ENCODE results near the gene H3-3A. TPM values are rescaled to one million over a fixed set of nuclear protein-coding genes. Genes with fewer than 3 reads are reported as not detected.

The H3-3A gene
- total RNA-seq, 3 donors from 2014 or later (not counting 1 experiment from before 2014, with no cell fraction given), result 490 to 616 (median 522) TPM

DNA sequence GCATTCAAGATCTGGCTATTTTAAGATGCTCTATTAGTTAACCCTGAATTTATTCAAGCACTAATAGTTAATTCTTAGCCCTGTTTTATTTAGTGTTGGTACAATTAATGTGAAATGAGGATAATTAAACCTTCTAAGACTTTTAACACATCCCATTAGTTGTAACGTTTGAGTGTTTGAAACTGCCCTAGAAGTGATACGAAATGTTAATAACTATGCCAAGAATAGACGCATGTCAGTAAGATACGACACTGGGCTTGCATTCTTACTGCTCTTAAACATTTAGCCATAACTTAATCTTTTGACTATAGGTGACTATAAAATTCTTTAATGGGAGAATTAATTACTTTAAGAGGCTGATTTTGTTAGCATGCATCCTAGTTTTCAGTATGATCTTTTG is 9.8 kb downstream of the H3-3A start:
- WGBS (ENCODE audit: insufficient coverage), result 92% methylated on average over 3 of the region's 4 CpGs
- Histone ChIP-seq H3K9me3 (ENCODE audit: control insufficient read depth, insufficient read depth, low read length) (no peaks in the 10 kb centered on the region), H3K27ac (ENCODE audit: low read length) (no peak overlapping the region), H3K4me1 (ENCODE audit: control insufficient read depth, insufficient read depth, low read length) (peaks cover 9% of the 10 kb centered on the region), H3K36me3 (ENCODE audit: control insufficient read depth, insufficient read depth, low read length) (peaks cover 61% of the 10 kb centered on the region), H3K27me3 (ENCODE audit: control insufficient read depth, insufficient read depth, low read length) (no peaks in the 10 kb centered on the region), H3K4me3 (ENCODE audit: low read length) (no peak overlapping the region)
- DNase-seq (no peak), ATAC-seq (no peak)
- Mint-ChIP-seq H3K27me3 (ENCODE audit: low read depth in 2 of 2) (no peaks in the 10 kb centered on the region), H3K4me1 (peaks cover 42 to 46% of the 10 kb centered on the region in 2 donors), H3K27ac (peak overlapping the region; percentile 16 to 51), H3K4me3 (no peak overlapping the region), H3K9me3 (no peaks in the 10 kb centered on the region), H3K36me3 (peaks cover 32% of the 10 kb centered on the region)
- intact Hi-C loops (cut with micrococcal nuclease), result no loop called here
- TF ChIP-seq CTCF (IDR thresholded peaks at IDR 0.05), result no peak

GRCh38 chr1:226073184-226073950 is 10.9 kb downstream of the H3-3A start:
- DNase-seq (no peak), ATAC-seq (no peak)
- H3K36me3 Mint-ChIP-seq, result peaks cover 32% of the 10 kb centered on the region
- Histone ChIP-seq H3K4me3 (ENCODE audit: low read length) (no peak overlapping the region), H3K27ac (ENCODE audit: low read length) (no peak overlapping the region), H3K36me3 (ENCODE audit: control insufficient read depth, insufficient read depth, low read length) (peaks cover 53% of the 10 kb centered on the region), H3K9me3 (ENCODE audit: control insufficient read depth, insufficient read depth, low read length) (no peaks in the 10 kb centered on the region), H3K27me3 (ENCODE audit: control insufficient read depth, insufficient read depth, low read length) (no peaks in the 10 kb centered on the region), H3K4me1 (ENCODE audit: control insufficient read depth, insufficient read depth, low read length) (peaks cover 4% of the 10 kb centered on the region)
- H3K4me1 Mint-ChIP-seq, result peaks cover 31 to 36% of the 10 kb centered on the region in 2 donors
- no peak overlapping the region for H3K4me3 Mint-ChIP-seq
- TF ChIP-seq CTCF (IDR thresholded peaks at IDR 0.05), result no peak
- intact Hi-C loops (cut with micrococcal nuclease), result no loop called here
- H3K27ac Mint-ChIP-seq, result peak overlapping the region; percentile 51 to 73
- 65% methylated on average over 5 of the region's 6 CpGs for WGBS (ENCODE audit: insufficient coverage)
- H3K9me3 Mint-ChIP-seq, result no peaks in the 10 kb centered on the region
- no peaks in the 10 kb centered on the region for H3K27me3 Mint-ChIP-seq (ENCODE audit: low read depth in 2 of 2)

DNA sequence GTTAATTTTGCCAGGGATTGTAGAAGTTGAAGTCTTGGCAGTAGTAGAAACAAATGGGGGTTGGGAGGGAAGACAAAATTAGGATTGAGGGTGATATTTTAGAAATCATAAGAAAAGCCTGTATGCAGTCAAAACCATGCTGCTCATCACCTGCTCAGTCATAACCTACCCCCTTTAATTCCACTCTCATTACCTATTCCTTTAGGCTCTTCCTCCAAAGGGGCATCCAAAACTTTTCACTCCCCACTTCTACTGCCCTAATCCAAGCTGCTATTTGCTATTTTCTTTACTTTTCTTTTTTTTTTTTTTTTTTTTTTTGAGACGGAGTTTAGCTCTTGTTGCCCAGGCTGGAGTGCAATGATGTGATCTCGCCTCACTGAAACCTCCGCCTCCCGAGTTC is 11.5 kb downstream of the H3-3A start:
- H3K27ac ChIP-seq (ENCODE audit: low read length), result no peak overlapping the region
- no peaks in the 10 kb centered on the region for H3K9me3 ChIP-seq (ENCODE audit: control insufficient read depth, insufficient read depth, low read length)
- peak in 1 of 3 donors; percentile 17 for ATAC-seq
- no peak overlapping the region for H3K4me3 ChIP-seq (ENCODE audit: low read length)
- peaks cover 26% of the 10 kb centered on the region for H3K36me3 Mint-ChIP-seq
- H3K9me3 Mint-ChIP-seq, result no peaks in the 10 kb centered on the region
- H3K27me3 ChIP-seq (ENCODE audit: control insufficient read depth, insufficient read depth, low read length), result no peaks in the 10 kb centered on the region
- no peak for TF ChIP-seq CTCF (IDR thresholded peaks at IDR 0.05)
- no peak for DNase-seq
- peaks cover 25 to 30% of the 10 kb centered on the region in 2 donors for H3K4me1 Mint-ChIP-seq
- WGBS (ENCODE audit: insufficient coverage), result 91% methylated on average over 4 of the region's 4 CpGs
- peak overlapping the region; percentile 7 for H3K4me3 Mint-ChIP-seq
- H3K36me3 ChIP-seq (ENCODE audit: control insufficient read depth, insufficient read depth, low read length), result peaks cover 47% of the 10 kb centered on the region
- peaks cover 4% of the 10 kb centered on the region for H3K4me1 ChIP-seq (ENCODE audit: control insufficient read depth, insufficient read depth, low read length)
- intact Hi-C loops (cut with micrococcal nuclease), result no loop called here
- H3K27ac Mint-ChIP-seq, result peak overlapping the region; percentile 51 to 73
- H3K27me3 Mint-ChIP-seq (ENCODE audit: low read depth in 2 of 2), result no peaks in the 10 kb centered on the region

Measured in natural killer cell (primary cell).